CD14-positive monocyte (primary cell): Measurements from ENCODE around the gene CD34. TPM values are rescaled to one million over a fixed set of nuclear protein-coding genes. Genes with fewer than 3 reads are reported as not detected.

ENCODE experiments used
- DNase-seq, 3 donors: peaks; one replicate each; pipeline ENCODE4 v3.0.0-alpha.2; 2011 to 2022
- H2AFZ ChIP-seq: 2 replicates; pipeline ENCODE4 v1.6.0; 2012; ENCODE audit warnings: mild to moderate bottlenecking, low read depth, low read length, inconsistent platforms; ENCODE audit not compliant: insufficient read depth, poor library complexity, severe bottlenecking
- H3K27ac ChIP-seq, 2 donors: 1 replicate in 1 of 2; 2 replicates in 1 of 2; pipeline ENCODE4 v1.5.1; 2012 to 2013; ENCODE audit warnings: low read length in 2 of 2, control low read depth in 1 of 2, inconsistent platforms in 1 of 2, low read depth in 1 of 2, mild to moderate bottlenecking in 1 of 2
- H3K27me3 ChIP-seq, 2 donors: one replicate each; pipeline versions ENCODE4 v1.6.0 to v1.6.1; 2011 to 2013; ENCODE audit warnings: low read length in 2 of 2; ENCODE audit not compliant: control insufficient read depth in 2 of 2, insufficient read depth in 2 of 2
- H3K36me3 ChIP-seq, 2 donors: replicated peaks in 1 of 2; 1 replicate in 1 of 2; 2 replicates in 1 of 2; pipeline versions ENCODE4 v1.5.1 to v1.6.1; 2012 to 2013; ENCODE audit warnings: low read length in 2 of 2, control low read depth in 1 of 2, inconsistent platforms in 1 of 2, mild to moderate bottlenecking in 1 of 2; ENCODE audit not compliant: insufficient read depth in 2 of 2, control insufficient read depth in 1 of 2
- H3K4me1 ChIP-seq, 2 donors: 1 replicate in 1 of 2; 2 replicates in 1 of 2; pipeline versions ENCODE4 v1.5.1 to v1.6.1; 2012 to 2013; ENCODE audit warnings: low read length in 2 of 2, control low read depth in 1 of 2, inconsistent platforms in 1 of 2, mild to moderate bottlenecking in 1 of 2, moderate library complexity in 1 of 2; ENCODE audit not compliant: insufficient read depth in 2 of 2, control insufficient read depth in 1 of 2
- H3K4me2 ChIP-seq: replicated peaks from 2 replicates; pipeline ENCODE3; 2012; ENCODE audit warnings: low read length, moderate library complexity, mild to moderate bottlenecking; ENCODE audit not compliant: poor library complexity, severe bottlenecking; ENCODE audit errors: extremely low read depth
- H3K4me3 ChIP-seq, 3 experiments: fragments of 200-600 bp in 1 of 3; sonication (generic) in 1 of 3; replicated peaks in 1 of 3; 1 replicate in 2 of 3; 2 replicates in 1 of 3; pipeline ENCODE4 v1.5.1; 2011 to 2013; ENCODE audit warnings: low read length in 3 of 3, mild to moderate bottlenecking in 3 of 3, control low read depth in 2 of 3, low read depth in 2 of 3, inconsistent platforms in 1 of 3, moderate library complexity in 1 of 3
- H3K79me2 ChIP-seq: 2 replicates; pipeline ENCODE4 v1.6.0; 2012; ENCODE audit warnings: mild to moderate bottlenecking, control low read depth, inconsistent platforms, low read length, moderate library complexity; ENCODE audit not compliant: insufficient read depth
- H3K9ac ChIP-seq: 2 replicates; pipeline ENCODE4 v1.6.0; 2017; ENCODE audit warnings: low read length, mild to moderate bottlenecking; ENCODE audit not compliant: insufficient read depth, poor library complexity, severe bottlenecking
- H3K9me3 ChIP-seq, 2 donors: replicated peaks in 1 of 2; 1 replicate in 1 of 2; 2 replicates in 1 of 2; pipeline versions ENCODE4 v1.5.1 to v1.6.1; 2012 to 2013; ENCODE audit warnings: low read length in 2 of 2, control low read depth in 1 of 2; ENCODE audit not compliant: control insufficient read depth in 1 of 2, insufficient read depth in 1 of 2
- H4K20me1 ChIP-seq: 2 replicates; pipeline ENCODE4 v1.6.0; 2012; ENCODE audit warnings: mild to moderate bottlenecking, low read length, control low read depth, moderate library complexity; ENCODE audit not compliant: insufficient read depth
- H3K27ac Mint-ChIP-seq, 7 donors: one replicate each; pipeline ENCODE4 v1.8.0; 2020; ENCODE audit warnings: mild to moderate bottlenecking in 7 of 7, mixed read lengths in 7 of 7, moderate library complexity in 6 of 7, inconsistent platforms in 2 of 7
- H3K27me3 Mint-ChIP-seq, 3 donors: one replicate each; pipeline ENCODE4 v1.8.0; 2021 to 2022; ENCODE audit warnings: low read depth in 3 of 3, mild to moderate bottlenecking in 3 of 3, mixed read lengths in 3 of 3, moderate library complexity in 3 of 3, inconsistent platforms in 1 of 3
- H3K36me3 Mint-ChIP-seq, 2 donors: one replicate each; pipeline ENCODE4 v1.8.0; 2020; ENCODE audit warnings: mixed read lengths in 2 of 2, inconsistent platforms in 1 of 2, mild to moderate bottlenecking in 1 of 2
- H3K4me1 Mint-ChIP-seq: one replicate; pipeline ENCODE4 v1.8.0; 2020; ENCODE audit warnings: mild to moderate bottlenecking, mixed read lengths
- H3K4me3 Mint-ChIP-seq, 2 donors: one replicate each; pipeline ENCODE4 v1.8.0; 2020; ENCODE audit warnings: mild to moderate bottlenecking in 2 of 2, mixed read lengths in 2 of 2, moderate library complexity in 1 of 2
- H3K9me3 Mint-ChIP-seq, 7 donors: one replicate each; pipeline ENCODE4 v1.8.0; 2020 to 2022; ENCODE audit warnings: mixed read lengths in 7 of 7, mild to moderate bottlenecking in 6 of 7, moderate library complexity in 6 of 7, inconsistent platforms in 2 of 7
- WGBS: methylation state at CpG from one replicate; pipeline ENCODE4 v1.1.5; 2013; ENCODE audit warnings: missing lambda C conversion rate; ENCODE audit not compliant: insufficient coverage; 5-methylcytosine and 5-hydroxymethylcytosine counted together
- intact Hi-C, 2 donors: fragments of 100-400 bp; cut with micrococcal nuclease; formaldehyde crosslinking; loops; one replicate each; pipeline versions ENCODE4 v1.15.0 to v1.15.1; 2023
- polyA plus RNA-seq, 3 donors: library from polyadenylated mRNA; depleted of rRNA in 1 of 3; unstranded in 2 of 3; stranded (reverse) in 1 of 3; fragments of 300-500 nt in 2 of 3; fragments of >200 nt in 1 of 3; fragmentation: Illumina TruSeq in 2 of 3; gene quantifications; 1 replicate in 2 of 3; 2 replicates in 1 of 3; pipeline ENCODE4 v1.2.3, GENCODE V29; 2012 to 2021
- TF ChIP-seq, protein P1 (sequence below): fragments of 200-600 bp; IDR thresholded peaks from one replicate; pipeline ENCODE4 v1.8.0; 2022; ENCODE audit warnings: antibody characterized with exemption, mild to moderate bottlenecking

CD34 gene
- polyA plus RNA-seq, 3 donors, result 0.03 TPM; not detected in 2

DNA sequence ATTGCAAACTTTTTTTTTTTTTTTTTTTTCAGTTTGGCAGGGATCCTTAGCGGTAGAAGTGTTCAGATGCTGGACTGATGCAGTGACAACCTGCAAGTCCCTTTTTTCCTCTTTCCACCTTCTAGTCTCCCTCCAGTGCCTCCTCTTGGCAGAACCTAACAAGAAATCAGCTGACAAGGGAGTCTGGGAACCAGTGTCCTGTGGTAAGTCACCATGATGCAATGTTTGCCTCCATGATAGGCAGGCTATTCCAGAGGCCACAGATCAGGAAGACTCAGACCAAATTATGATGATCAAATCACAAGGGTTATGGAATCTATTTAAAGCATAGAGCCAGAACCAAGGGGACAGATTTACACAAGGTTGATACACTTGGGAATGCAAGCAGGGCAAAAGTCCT, 3.0 kb upstream of the CD34 start:
- no peaks in the 10 kb centered on the region for H4K20me1 ChIP-seq
- H3K27me3 Mint-ChIP-seq, result peaks cover 33 to 40% (median 36%) of the 10 kb centered on the region in 3 donors
- peaks cover 28% of the 10 kb centered on the region for H3K4me1 Mint-ChIP-seq

DNA sequence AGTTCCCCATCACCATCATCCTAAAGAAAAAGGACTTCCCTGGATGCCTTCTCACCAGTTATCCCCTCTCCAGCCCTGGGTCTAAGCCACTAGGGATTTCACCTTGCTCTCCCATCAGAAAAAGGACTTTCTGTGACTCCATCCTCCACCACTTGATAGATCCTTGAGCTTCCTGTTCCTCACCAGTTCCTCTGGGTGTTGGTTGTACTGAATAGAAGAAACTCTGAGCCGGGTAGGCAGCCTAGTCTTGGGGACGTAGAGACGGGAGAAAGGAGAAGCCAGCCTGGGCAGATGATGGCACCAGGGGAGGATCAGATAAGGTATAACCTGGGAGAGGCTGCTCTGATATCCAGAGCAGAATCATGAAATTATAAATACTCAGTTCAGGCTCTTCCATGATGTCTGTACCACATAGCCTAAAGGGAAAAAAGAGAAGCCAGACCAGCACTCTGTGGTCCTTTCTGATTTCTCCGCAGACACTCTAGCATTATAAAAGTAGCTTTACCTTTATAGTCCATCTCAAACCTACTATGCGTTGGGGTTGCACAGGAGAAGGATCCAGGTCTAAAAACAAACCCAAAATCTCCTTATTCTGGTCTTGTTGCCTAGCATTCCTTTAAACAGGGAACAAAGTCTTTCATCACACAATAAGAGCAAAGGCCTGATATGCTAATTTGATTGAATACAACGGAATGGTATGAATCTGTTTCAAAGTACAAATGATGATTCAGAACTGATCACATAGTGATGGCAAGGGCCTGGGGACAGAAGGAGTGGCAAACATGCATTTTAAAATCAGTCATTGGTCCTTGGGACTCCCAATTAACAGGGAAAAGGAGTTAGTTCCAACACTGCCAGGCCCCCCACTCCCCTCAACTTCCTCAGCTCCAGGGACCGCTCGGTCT, 1.2 kb upstream of the CD34 start:
- peaks cover 0 to 10% (median 0%) of the 10 kb centered on the region in 7 donors for H3K9me3 Mint-ChIP-seq
- Histone ChIP-seq H3K79me2 (no peaks in the 10 kb centered on the region), H2AFZ (no peak overlapping the region), H3K4me3 (no peak overlapping the region), H4K20me1 (no peaks in the 10 kb centered on the region), H3K27ac (no peak overlapping the region), H3K9me3 (peaks cover 0 to 13% of the 10 kb centered on the region in 2 donors), H3K4me2 (no peak overlapping the region), H3K27me3 (peaks cover 26 to 42% of the 10 kb centered on the region in 2 donors), H3K4me1 (peaks cover 14 to 18% of the 10 kb centered on the region in 2 donors), H3K36me3 (no peaks in the 10 kb centered on the region), H3K9ac (no peak overlapping the region)
- H3K4me3 Mint-ChIP-seq, result peak overlapping the region in 1 of 2 donors; percentile 96
- intact Hi-C loops, result no loop called here
- H3K27me3 Mint-ChIP-seq, result peaks cover 37 to 42% (median 42%) of the 10 kb centered on the region in 3 donors
- 67% methylated on average over 1 of the region's 8 CpGs for WGBS
- peaks cover 0 to 2% of the 10 kb centered on the region in 2 donors for H3K36me3 Mint-ChIP-seq
- TF ChIP-seq, protein P1, sequence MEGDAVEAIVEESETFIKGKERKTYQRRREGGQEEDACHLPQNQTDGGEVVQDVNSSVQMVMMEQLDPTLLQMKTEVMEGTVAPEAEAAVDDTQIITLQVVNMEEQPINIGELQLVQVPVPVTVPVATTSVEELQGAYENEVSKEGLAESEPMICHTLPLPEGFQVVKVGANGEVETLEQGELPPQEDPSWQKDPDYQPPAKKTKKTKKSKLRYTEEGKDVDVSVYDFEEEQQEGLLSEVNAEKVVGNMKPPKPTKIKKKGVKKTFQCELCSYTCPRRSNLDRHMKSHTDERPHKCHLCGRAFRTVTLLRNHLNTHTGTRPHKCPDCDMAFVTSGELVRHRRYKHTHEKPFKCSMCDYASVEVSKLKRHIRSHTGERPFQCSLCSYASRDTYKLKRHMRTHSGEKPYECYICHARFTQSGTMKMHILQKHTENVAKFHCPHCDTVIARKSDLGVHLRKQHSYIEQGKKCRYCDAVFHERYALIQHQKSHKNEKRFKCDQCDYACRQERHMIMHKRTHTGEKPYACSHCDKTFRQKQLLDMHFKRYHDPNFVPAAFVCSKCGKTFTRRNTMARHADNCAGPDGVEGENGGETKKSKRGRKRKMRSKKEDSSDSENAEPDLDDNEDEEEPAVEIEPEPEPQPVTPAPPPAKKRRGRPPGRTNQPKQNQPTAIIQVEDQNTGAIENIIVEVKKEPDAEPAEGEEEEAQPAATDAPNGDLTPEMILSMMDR, result no peak
- no peak overlapping the region for H3K27ac Mint-ChIP-seq
- peaks cover 40% of the 10 kb centered on the region for H3K4me1 Mint-ChIP-seq
- DNase-seq, result no peak

More for the DNA sequence above, 3.0 kb upstream of the CD34 start:
- WGBS, result no CpG with 5 or more reads among the region's 1 CpG
- H3K36me3 ChIP-seq, result no peaks in the 10 kb centered on the region
- H3K4me3 ChIP-seq, result no peak overlapping the region
- no peak overlapping the region for H3K9ac ChIP-seq
- H3K79me2 ChIP-seq, result no peaks in the 10 kb centered on the region
- peaks cover 14 to 18% of the 10 kb centered on the region in 2 donors for H3K4me1 ChIP-seq
- H3K9me3 ChIP-seq, result peaks cover 0 to 13% of the 10 kb centered on the region in 2 donors
- no peak overlapping the region for H3K27ac ChIP-seq
- DNase-seq, result no peak
- peaks cover 0 to 2% of the 10 kb centered on the region in 2 donors for H3K36me3 Mint-ChIP-seq
- TF ChIP-seq, protein P1, result no peak
- no peak overlapping the region for H3K4me3 Mint-ChIP-seq
- H3K4me2 ChIP-seq, result no peak overlapping the region
- no peak overlapping the region for H3K27ac Mint-ChIP-seq
- H2AFZ ChIP-seq, result no peak overlapping the region
- intact Hi-C loops, result no loop called here
- H3K9me3 Mint-ChIP-seq, result peaks cover 0 to 10% (median 0%) of the 10 kb centered on the region in 7 donors
- H3K27me3 ChIP-seq, result peaks cover 26 to 36% of the 10 kb centered on the region in 2 donors
